Fibroblast of mammary gland (primary cell): ENCODE data around the gene BSPRY.
"Not testable (repeated sequence)": the region's sequence is repeated elsewhere in the genome, so short reads cannot be mapped to it uniquely, and the experiment has no call there.

ENCODE experiments used
- DNase-seq: peaks from one replicate; pipeline ENCODE4 v3.0.0-alpha.2; 2010; ENCODE audit warnings: low read depth
- H3K4me3 ChIP-seq: 2 replicates; pipeline ENCODE4 v1.5.1; 2011; ENCODE audit warnings: low read depth, mild to moderate bottlenecking, low read length, moderate library complexity; ENCODE audit not compliant: control insufficient read depth
- TF ChIP-seq, protein P1 (sequence below): conservative IDR thresholded peaks from 2 replicates; pipeline ENCODE4 v1.5.1; 2011; ENCODE audit warnings: low read depth, low read length, inconsistent platforms; ENCODE audit not compliant: control insufficient read depth, insufficient read depth

The BSPRY gene

DNA sequence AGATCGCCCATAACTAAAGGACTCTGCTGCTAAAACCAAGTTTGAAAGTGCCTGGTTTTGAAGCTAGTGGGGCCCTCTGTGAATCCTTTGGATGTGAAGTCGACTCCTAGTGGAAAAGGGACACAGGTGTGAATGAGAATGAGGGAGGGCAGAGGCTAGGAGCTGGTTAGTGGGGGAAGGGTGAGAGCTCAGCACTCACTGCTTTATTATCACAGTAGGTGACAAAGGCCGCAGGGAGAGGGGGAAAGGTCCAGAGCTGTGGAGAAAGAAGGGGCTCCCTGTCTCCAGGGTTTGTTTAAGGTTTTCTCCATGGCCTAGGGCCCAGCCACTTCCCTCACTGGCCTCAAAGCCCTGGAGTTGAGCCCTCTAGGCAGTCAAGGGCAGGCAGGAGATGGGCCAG, 23.9 kb downstream of the BSPRY start:
- H3K4me3 ChIP-seq = no peak overlapping the region
- no peak for DNase-seq
- TF ChIP-seq, protein P1, sequence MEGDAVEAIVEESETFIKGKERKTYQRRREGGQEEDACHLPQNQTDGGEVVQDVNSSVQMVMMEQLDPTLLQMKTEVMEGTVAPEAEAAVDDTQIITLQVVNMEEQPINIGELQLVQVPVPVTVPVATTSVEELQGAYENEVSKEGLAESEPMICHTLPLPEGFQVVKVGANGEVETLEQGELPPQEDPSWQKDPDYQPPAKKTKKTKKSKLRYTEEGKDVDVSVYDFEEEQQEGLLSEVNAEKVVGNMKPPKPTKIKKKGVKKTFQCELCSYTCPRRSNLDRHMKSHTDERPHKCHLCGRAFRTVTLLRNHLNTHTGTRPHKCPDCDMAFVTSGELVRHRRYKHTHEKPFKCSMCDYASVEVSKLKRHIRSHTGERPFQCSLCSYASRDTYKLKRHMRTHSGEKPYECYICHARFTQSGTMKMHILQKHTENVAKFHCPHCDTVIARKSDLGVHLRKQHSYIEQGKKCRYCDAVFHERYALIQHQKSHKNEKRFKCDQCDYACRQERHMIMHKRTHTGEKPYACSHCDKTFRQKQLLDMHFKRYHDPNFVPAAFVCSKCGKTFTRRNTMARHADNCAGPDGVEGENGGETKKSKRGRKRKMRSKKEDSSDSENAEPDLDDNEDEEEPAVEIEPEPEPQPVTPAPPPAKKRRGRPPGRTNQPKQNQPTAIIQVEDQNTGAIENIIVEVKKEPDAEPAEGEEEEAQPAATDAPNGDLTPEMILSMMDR = no peak

DNA sequence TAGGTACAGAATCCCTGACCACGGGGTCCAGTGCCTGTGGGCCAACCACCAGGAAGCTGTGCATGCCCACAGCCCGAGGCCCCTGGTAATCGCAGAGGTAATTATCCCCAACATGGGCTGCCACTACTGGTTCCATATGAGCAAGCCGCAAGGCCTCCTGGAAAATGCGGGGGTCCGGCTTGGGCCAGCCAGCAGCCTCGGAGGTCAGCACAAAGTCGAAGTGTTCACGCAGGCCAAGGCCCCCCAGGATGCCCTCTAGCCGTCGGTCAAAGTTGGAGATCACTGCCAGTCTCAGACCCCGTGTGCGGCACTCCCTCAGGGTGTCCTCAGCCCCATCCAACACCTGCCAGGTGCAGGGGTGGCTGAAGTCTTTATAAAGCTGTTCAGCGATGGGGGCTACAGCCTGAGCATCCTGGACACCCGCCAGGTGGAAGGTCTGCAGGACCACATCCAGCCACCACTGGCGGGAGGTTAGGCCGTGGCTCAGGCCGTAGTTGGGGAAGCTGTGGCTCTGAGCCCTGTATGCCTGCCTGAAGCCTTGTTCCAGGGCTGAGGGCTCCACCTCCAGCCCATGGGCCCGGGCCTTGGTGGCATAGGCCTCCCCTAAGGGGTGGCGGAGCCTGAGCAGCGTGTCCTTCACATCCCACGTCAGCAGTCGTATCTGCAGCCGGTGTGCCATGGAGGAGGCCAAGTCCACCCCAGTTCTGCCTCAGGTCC, 24.5 kb downstream of the BSPRY start:
- no peak for DNase-seq
- TF ChIP-seq, protein P1 = no peak
- H3K4me3 ChIP-seq = no peak overlapping the region

DNA sequence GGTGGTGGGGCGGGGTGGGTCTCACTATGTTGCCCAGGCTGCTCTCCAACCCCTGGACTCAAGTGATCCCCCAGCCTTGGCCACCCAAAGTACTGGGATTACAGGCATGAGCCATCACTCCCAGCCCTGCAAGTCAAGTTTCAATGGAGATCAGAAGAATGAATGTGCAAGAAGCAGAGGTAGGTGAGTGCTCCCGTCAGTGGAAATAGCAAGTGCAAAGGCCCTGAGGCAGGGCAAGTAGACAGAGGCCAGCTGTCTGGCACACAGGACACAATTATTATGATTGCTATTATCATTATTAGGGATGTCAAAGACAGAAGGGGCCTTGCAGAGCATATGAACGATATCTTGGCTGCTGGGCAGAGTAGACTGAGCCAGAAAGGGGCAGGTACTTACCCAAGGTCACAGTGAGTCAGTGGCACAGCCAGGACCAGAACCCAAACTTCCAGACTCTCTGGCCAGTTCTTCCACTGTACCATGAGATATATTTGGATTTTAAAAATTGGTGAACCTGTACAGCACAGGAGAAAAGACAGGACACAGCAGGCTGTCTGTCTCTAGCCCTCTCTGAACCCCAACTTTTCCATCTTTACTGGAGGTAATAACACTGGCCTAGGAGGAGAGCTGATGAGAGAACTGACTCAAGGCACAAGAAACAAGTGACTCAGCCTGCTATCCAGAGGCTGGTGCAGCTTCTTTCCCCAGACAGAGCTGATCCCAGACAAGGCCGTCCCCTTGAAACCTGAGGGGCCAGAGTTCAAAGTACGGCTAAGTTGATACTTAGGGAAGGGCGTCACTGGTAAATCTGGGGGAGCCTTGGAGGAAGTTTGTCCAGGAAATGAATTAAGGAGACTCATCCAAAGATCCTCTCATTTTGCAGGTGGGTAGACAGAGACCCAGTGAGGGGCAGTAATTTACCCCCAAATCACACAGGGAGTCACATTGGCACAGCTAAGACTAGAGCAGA, 26.0 kb downstream of the BSPRY start:
- no peak overlapping the region for H3K4me3 ChIP-seq
- no peak for DNase-seq
- TF ChIP-seq, protein P1 = no peak

DNA sequence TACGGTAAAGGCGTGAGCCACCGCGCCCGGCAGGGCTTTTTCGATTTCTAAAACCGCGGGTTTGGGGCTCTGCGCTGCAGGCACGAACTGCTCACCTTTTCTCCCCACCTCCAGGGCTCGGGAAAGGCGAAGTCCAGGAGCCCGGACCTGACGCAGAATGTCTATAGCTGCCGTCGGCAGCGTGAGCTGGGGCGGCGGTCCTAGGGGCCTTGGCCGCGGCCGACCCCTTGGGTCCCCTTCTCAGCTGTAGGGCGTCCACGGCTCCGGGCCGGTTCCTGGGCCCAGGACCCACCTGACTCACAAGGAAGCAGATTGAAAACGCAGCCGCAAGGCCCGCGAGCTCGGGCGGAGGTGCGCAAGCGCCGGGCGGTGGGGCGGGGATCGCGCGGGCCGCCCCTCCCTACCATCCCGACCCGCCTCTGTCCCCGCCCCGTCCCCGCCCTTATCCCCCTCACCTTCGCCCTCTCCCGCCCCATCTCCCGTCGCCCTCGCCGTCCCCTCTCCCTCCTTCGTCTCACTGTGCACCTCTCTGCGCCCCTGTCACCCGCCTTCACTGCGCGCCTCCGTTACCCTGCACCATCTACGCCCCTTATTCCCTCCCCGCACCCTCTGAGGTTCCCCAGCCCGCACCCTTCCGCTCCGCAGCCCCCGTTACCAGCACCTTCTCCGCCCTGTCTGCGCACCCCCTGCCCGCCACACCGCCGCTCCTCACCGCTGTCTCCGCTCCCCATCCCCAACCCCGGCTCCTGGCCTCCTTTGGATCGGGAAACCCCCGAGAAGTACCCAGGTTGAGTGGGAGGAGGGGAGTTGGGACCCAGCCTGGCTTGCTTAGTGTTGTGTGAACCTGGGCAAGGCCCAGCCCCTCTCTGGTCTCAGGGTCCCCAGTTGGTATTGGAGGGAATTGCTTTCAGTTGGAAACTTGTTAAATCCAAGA, 27.6 kb downstream of the BSPRY start, which contains the start of gene HDHD3:
Gene HDHD3 (minus strand): TSS at position 353 of the 934 bp plus-strand sequence. CDS start 2,632 bp downstream, outside the sequence.
- peak; percentile 48 for DNase-seq
- peak within 1 kb of the TSS; percentile 73 for H3K4me3 ChIP-seq
- TF ChIP-seq, protein P1 = no peak

DNA sequence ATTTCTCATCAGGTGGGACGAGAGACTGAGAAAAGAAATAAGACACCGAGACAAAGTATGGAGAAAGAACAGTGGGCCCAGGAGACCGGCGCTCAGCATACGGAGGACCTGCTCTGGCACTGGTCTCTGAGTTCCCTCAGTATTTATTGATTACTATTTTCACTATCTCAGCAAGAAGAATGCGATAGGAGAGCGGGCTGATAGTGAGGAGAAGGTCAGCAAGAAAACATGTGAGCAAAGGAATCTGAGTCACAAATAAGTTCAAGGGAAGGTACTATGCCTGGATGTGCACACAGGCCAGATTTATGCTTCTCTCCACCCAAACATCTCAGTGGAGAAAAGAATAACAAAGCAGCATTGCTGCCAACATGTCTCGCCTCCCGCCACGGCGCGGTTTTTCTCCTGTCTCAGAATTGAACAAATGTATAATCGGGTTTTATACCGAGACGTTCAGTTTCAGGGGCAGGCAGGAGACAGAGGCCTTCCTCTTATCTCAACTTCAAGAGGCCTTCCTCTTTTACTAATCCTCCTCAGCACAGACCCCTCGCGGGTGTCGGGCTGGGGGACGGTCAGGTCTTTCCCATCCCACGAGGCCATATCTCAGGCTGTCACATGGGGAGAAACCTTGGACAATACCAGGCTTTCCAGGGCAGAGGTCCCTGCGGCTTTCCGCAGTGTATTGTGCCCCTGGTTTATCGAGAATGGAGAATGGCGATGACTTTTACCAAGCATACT, 29.9 kb downstream of the BSPRY start:
- H3K4me3 ChIP-seq = not testable (repeated sequence)

DNA sequence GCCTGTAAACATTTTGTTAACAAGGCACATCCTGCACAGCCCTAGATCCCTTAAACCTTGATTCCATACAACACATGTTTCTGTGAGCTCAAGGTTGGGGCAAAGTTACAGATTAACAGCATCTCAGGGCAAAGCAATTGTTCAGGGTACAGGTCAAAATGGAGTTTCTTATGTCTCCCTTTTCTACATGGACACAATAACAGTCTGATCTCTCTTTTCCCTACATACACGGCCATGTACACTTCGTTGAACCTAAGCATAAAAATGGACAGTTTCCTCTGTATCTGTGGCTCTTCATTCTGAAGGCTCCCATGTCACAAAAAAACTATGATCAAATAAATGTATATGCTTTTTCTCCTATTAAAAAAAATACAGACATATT, 30.5 kb downstream of the BSPRY start:
- DNase-seq, H3K4me3 ChIP-seq: not testable (repeated sequence)

More for the DNA sequence above, 29.9 kb downstream of the BSPRY start:
- DNase-seq = not testable (repeated sequence)
